HCT116 (cell line): Measurements from ENCODE around the gene MS4A4A.

Experiments used
- CEBPB ChIP-seq: IDR thresholded peaks from 2 replicates; pipeline ENCODE4 v1.6.1; 2012; ENCODE audit warnings: low read depth
- EZH2 ChIP-seq: fragments of 200-600 bp; sonication (generic); IDR thresholded peaks from 2 replicates; pipeline ENCODE4 v1.6.1; 2017; ENCODE audit warnings: antibody characterized with exemption, mixed run types
- POLR2A ChIP-seq: IDR thresholded peaks from 2 replicates; pipeline ENCODE4 v1.7.0; 2011; ENCODE audit warnings: borderline replicate concordance; ENCODE audit not compliant: insufficient read depth, insufficient read length; ENCODE audit errors: extremely low read depth
- POLR2AphosphoS5 ChIP-seq: IDR thresholded peaks from 2 replicates; pipeline ENCODE4 v1.6.1; 2011; ENCODE audit warnings: mild to moderate bottlenecking, low read depth, low read length, moderate library complexity
- SIN3A ChIP-seq: IDR thresholded peaks from 2 replicates; pipeline ENCODE4 v1.6.1; 2012; ENCODE audit warnings: low read depth
- SP1 ChIP-seq: IDR thresholded peaks from 2 replicates; pipeline ENCODE4 v1.6.1; 2012; ENCODE audit warnings: low read depth
- ZFX ChIP-seq: fragments of 450-650 bp; IDR thresholded peaks from 2 replicates; pipeline ENCODE4 v1.6.1; 2017
- ZNF274 ChIP-seq: fragments of 200-500 bp; sonication (Bioruptor generic); IDR thresholded peaks from 2 replicates; pipeline ENCODE4 v1.6.1; 2014; ENCODE audit warnings: mild to moderate bottlenecking, low read depth, low read length, inconsistent platforms
- TF ChIP-seq, protein P1 (sequence below), 3 experiments: fragments of 200-600 bp in 1 of 3; sonication (generic) in 1 of 3; IDR thresholded peaks in 2 of 3; conservative IDR thresholded peaks in 1 of 3; 2 replicates each; pipeline ENCODE4 v1.5.1; 2012 to 2017; ENCODE audit warnings: low read depth in 2 of 3, low read length in 2 of 3, antibody characterized with exemption in 1 of 3, borderline replicate concordance in 1 of 3, control low read depth in 1 of 3, mild to moderate bottlenecking in 1 of 3, mixed read lengths in 1 of 3, mixed run types in 1 of 3, moderate library complexity in 1 of 3; ENCODE audit not compliant: insufficient read depth in 1 of 3
- TF ChIP-seq, protein P2 (sequence below): IDR thresholded peaks from 2 replicates; pipeline ENCODE4 v1.6.1; 2012; ENCODE audit warnings: low read depth
- TF ChIP-seq, protein P3 (sequence below): IDR thresholded peaks from 2 replicates; pipeline ENCODE4 v1.6.1; 2012

DNA sequence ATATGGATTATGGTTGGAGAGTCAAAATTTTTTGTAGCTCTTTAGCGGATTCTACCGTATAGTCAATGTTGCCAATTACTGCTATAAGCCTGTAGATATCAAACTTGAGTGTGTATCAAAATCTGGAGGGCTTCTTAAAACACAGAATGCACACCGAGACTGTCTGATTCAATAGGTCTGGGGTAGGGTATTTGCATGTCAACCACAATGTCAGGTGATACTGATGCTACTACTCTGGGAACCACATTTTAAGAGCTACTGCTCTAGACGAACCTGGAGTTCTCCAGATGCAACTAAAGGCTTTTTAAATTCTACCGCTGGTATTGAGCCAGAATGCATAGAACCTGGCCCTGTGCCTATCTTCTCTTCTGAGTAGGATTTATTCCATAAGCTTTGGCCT is 15.8 kb upstream of the MS4A4A start:
- TF ChIP-seq, protein P1, sequence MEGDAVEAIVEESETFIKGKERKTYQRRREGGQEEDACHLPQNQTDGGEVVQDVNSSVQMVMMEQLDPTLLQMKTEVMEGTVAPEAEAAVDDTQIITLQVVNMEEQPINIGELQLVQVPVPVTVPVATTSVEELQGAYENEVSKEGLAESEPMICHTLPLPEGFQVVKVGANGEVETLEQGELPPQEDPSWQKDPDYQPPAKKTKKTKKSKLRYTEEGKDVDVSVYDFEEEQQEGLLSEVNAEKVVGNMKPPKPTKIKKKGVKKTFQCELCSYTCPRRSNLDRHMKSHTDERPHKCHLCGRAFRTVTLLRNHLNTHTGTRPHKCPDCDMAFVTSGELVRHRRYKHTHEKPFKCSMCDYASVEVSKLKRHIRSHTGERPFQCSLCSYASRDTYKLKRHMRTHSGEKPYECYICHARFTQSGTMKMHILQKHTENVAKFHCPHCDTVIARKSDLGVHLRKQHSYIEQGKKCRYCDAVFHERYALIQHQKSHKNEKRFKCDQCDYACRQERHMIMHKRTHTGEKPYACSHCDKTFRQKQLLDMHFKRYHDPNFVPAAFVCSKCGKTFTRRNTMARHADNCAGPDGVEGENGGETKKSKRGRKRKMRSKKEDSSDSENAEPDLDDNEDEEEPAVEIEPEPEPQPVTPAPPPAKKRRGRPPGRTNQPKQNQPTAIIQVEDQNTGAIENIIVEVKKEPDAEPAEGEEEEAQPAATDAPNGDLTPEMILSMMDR (IDR thresholded peaks at IDR 0.05 in 2 of 3, conservative IDR thresholded peaks at IDR 0.05 in 1 of 3; ENCODE audit: borderline replicate concordance in 1 of 3, insufficient read depth in 1 of 3, low read depth in 2 of 3, low read length in 2 of 3) = no peak
- TF ChIP-seq ZFX = no peak
- TF ChIP-seq POLR2A = no peak
- TF ChIP-seq SIN3A = no peak
- no peak for TF ChIP-seq POLR2AphosphoS5
- TF ChIP-seq CEBPB = no peak
- TF ChIP-seq, protein P2, sequence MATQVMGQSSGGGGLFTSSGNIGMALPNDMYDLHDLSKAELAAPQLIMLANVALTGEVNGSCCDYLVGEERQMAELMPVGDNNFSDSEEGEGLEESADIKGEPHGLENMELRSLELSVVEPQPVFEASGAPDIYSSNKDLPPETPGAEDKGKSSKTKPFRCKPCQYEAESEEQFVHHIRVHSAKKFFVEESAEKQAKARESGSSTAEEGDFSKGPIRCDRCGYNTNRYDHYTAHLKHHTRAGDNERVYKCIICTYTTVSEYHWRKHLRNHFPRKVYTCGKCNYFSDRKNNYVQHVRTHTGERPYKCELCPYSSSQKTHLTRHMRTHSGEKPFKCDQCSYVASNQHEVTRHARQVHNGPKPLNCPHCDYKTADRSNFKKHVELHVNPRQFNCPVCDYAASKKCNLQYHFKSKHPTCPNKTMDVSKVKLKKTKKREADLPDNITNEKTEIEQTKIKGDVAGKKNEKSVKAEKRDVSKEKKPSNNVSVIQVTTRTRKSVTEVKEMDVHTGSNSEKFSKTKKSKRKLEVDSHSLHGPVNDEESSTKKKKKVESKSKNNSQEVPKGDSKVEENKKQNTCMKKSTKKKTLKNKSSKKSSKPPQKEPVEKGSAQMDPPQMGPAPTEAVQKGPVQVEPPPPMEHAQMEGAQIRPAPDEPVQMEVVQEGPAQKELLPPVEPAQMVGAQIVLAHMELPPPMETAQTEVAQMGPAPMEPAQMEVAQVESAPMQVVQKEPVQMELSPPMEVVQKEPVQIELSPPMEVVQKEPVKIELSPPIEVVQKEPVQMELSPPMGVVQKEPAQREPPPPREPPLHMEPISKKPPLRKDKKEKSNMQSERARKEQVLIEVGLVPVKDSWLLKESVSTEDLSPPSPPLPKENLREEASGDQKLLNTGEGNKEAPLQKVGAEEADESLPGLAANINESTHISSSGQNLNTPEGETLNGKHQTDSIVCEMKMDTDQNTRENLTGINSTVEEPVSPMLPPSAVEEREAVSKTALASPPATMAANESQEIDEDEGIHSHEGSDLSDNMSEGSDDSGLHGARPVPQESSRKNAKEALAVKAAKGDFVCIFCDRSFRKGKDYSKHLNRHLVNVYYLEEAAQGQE = no peak
- no peak for TF ChIP-seq SP1
- TF ChIP-seq, protein P3, sequence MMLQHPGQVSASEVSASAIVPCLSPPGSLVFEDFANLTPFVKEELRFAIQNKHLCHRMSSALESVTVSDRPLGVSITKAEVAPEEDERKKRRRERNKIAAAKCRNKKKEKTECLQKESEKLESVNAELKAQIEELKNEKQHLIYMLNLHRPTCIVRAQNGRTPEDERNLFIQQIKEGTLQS = no peak
- TF ChIP-seq ZNF274 = no peak
- TF ChIP-seq EZH2 = no peak
